H1 (cell line): ENCODE results near the gene ZBTB20.

Experiments
- BACH1 ChIP-seq: IDR thresholded peaks from 2 replicates; pipeline ENCODE4 v1.6.1; 2012; ENCODE audit warnings: low read length, improper control_type of control experiment
- E2F6 ChIP-seq: IDR thresholded peaks from 2 replicates; pipeline ENCODE4 v1.6.1; 2012; ENCODE audit warnings: inconsistent platforms
- EZH2 ChIP-seq: fragments of 200-600 bp; sonication (generic); IDR thresholded peaks from 2 replicates; pipeline ENCODE4 v1.7.1; 2012; ENCODE audit warnings: low read depth, mild to moderate bottlenecking, moderate library complexity, low read length, inconsistent platforms; ENCODE audit not compliant: severe bottlenecking
- MAX ChIP-seq: IDR thresholded peaks from 2 replicates; pipeline ENCODE4 v1.6.1; 2012; ENCODE audit warnings: inconsistent platforms
- POLR2A ChIP-seq, 2 experiments: IDR thresholded peaks; 1 replicate in 1 of 2; 2 replicates in 1 of 2; pipeline ENCODE4 v1.6.1; 2011; ENCODE audit warnings: low read depth in 2 of 2, low read length in 2 of 2, mild to moderate bottlenecking in 2 of 2; ENCODE audit errors: control extremely low read depth in 1 of 2
- POLR2AphosphoS5 ChIP-seq: IDR thresholded peaks from 2 replicates; pipeline ENCODE4 v1.6.1; 2011; ENCODE audit warnings: low read depth, low read length
- RFX5 ChIP-seq: IDR thresholded peaks from 2 replicates; pipeline ENCODE4 v1.6.1; 2011; ENCODE audit warnings: low read depth, low read length, improper control_type of control experiment, borderline replicate concordance
- SIRT6 ChIP-seq: IDR thresholded peaks from one replicate; pipeline ENCODE4 v1.7.1; 2012; ENCODE audit warnings: low read length, inconsistent platforms
- SRF ChIP-seq: IDR thresholded peaks from 2 replicates; pipeline ENCODE4 v1.6.1; 2011; ENCODE audit warnings: mild to moderate bottlenecking, low read depth, low read length, moderate library complexity
- TBP ChIP-seq: IDR thresholded peaks from 2 replicates; pipeline ENCODE4 v1.6.1; 2011; ENCODE audit warnings: low read depth, low read length, improper control_type of control experiment
- TCF12 ChIP-seq: IDR thresholded peaks from 2 replicates; pipeline ENCODE4 v1.6.1; 2011; ENCODE audit warnings: low read depth, mild to moderate bottlenecking, low read length
- TF ChIP-seq, protein P1 (sequence below), 3 experiments: IDR thresholded peaks; 1 replicate in 2 of 3; 2 replicates in 1 of 3; pipeline versions ENCODE4 v1.5.1 to v1.6.1; 2011; ENCODE audit warnings: low read length in 3 of 3, mild to moderate bottlenecking in 3 of 3, inconsistent platforms in 2 of 3, low read depth in 1 of 3, moderate library complexity in 1 of 3; ENCODE audit not compliant: insufficient read depth in 1 of 3; ENCODE audit errors: control extremely low read depth in 1 of 3

- no peak for TF ChIP-seq EZH2
- TF ChIP-seq, protein P1, sequence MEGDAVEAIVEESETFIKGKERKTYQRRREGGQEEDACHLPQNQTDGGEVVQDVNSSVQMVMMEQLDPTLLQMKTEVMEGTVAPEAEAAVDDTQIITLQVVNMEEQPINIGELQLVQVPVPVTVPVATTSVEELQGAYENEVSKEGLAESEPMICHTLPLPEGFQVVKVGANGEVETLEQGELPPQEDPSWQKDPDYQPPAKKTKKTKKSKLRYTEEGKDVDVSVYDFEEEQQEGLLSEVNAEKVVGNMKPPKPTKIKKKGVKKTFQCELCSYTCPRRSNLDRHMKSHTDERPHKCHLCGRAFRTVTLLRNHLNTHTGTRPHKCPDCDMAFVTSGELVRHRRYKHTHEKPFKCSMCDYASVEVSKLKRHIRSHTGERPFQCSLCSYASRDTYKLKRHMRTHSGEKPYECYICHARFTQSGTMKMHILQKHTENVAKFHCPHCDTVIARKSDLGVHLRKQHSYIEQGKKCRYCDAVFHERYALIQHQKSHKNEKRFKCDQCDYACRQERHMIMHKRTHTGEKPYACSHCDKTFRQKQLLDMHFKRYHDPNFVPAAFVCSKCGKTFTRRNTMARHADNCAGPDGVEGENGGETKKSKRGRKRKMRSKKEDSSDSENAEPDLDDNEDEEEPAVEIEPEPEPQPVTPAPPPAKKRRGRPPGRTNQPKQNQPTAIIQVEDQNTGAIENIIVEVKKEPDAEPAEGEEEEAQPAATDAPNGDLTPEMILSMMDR (IDR thresholded peaks at IDR 0.05; ENCODE audit: control extremely low read depth in 1 of 3, insufficient read depth in 1 of 3, low read depth in 1 of 3, low read length in 3 of 3): no peak
- no peak for TF ChIP-seq SIRT6
- TF ChIP-seq TBP: no peak
- no peak for TF ChIP-seq SRF
- no peak for TF ChIP-seq BACH1
- TF ChIP-seq RFX5: no peak
- no peak for TF ChIP-seq POLR2AphosphoS5
- no peak for TF ChIP-seq POLR2A (IDR thresholded peaks at IDR 0.05; ENCODE audit: control extremely low read depth in 1 of 2, low read depth in 2 of 2, low read length in 2 of 2)
- no peak for TF ChIP-seq TCF12
- no peak for TF ChIP-seq MAX
- no peak for TF ChIP-seq E2F6
Observed at GRCh38 chr3:114721209-114721608, 425.9 kb downstream of the ZBTB20 start.
